Measurements from ENCODE around the gene NBAS.

GRCh38 chr2:15450808-15451207, 110.3 kb downstream of the NBAS start:
- TF ChIP-seq POLR2AphosphoS5 (IDR thresholded peaks at IDR 0.05; ENCODE audit: insufficient read depth in 1 of 2, low read depth in 1 of 2) (no peak), CTCF (IDR thresholded peaks at IDR 0.05) (no peak)
